GM23248 (cell line): ENCODE measurements around the gene TRIM44.
"Not testable (repeated sequence)": the region's sequence is repeated elsewhere in the genome, so short reads cannot be mapped to it uniquely, and the experiment has no call there.

Experiments
- EZH2 ChIP-seq: fragments of 200-600 bp; sonication (generic); IDR thresholded peaks from 2 replicates; pipeline ENCODE4 v1.6.1; 2018; ENCODE audit warnings: antibody characterized with exemption, mild to moderate bottlenecking; ENCODE audit not compliant: insufficient read depth, poor library complexity, severe bottlenecking
- EZH2phosphoT487 ChIP-seq: fragments of 200-600 bp; sonication (generic); IDR thresholded peaks from 2 replicates; pipeline ENCODE4 v1.6.1; 2018; ENCODE audit warnings: antibody characterized with exemption, moderate library complexity, mild to moderate bottlenecking, low read depth; ENCODE audit not compliant: insufficient read depth

- TF ChIP-seq EZH2phosphoT487, EZH2: not testable (repeated sequence)
Measured at GRCh38 chr11:35759951-35760350, 97.4 kb downstream of the TRIM44 start.
